Ishikawa (cell line): ENCODE measurements around the gene KCNQ1.

Experiments used
- CEBPB ChIP-seq: IDR thresholded peaks from 2 replicates; pipeline ENCODE4 v1.6.1; 2012
- CREB1 ChIP-seq: IDR thresholded peaks from 2 replicates; pipeline ENCODE4 v1.6.1; 2012; ENCODE audit warnings: low read depth
- EGR1 ChIP-seq: IDR thresholded peaks from 2 replicates; pipeline ENCODE4 v1.6.1; 2012
- EP300 ChIP-seq: IDR thresholded peaks from 2 replicates; pipeline ENCODE4 v1.6.1; 2012; ENCODE audit warnings: borderline replicate concordance
- FOXM1 ChIP-seq: IDR thresholded peaks from 2 replicates; pipeline ENCODE4 v1.6.1; 2012; ENCODE audit warnings: low read depth, borderline replicate concordance
- MAX ChIP-seq: IDR thresholded peaks from 2 replicates; pipeline ENCODE4 v1.6.1; 2012
- NFIC ChIP-seq: IDR thresholded peaks from 2 replicates; pipeline ENCODE4 v1.6.1; 2012
- RAD21 ChIP-seq: IDR thresholded peaks from 2 replicates; pipeline ENCODE4 v1.6.1; 2012; ENCODE audit warnings: low read depth
- REST ChIP-seq: IDR thresholded peaks from 2 replicates; pipeline ENCODE4 v1.6.1; 2012; ENCODE audit warnings: low read depth, mild to moderate bottlenecking
- TAF1 ChIP-seq: IDR thresholded peaks from 2 replicates; pipeline ENCODE4 v1.6.1; 2012; ENCODE audit warnings: low read depth, mild to moderate bottlenecking
- TCF12 ChIP-seq: IDR thresholded peaks from 2 replicates; pipeline ENCODE4 v1.6.1; 2012; ENCODE audit warnings: low read depth
- TEAD4 ChIP-seq: IDR thresholded peaks from 2 replicates; pipeline ENCODE4 v1.6.1; 2012
- YY1 ChIP-seq: IDR thresholded peaks from 2 replicates; pipeline ENCODE4 v1.6.1; 2012; ENCODE audit warnings: low read depth
- ZBTB7A ChIP-seq: IDR thresholded peaks from 2 replicates; pipeline ENCODE4 v1.6.1; 2012; ENCODE audit warnings: low read depth
- TF ChIP-seq, protein P1 (sequence below): IDR thresholded peaks from 2 replicates; pipeline ENCODE4 v1.6.1; 2012

The KCNQ1 gene

DNA sequence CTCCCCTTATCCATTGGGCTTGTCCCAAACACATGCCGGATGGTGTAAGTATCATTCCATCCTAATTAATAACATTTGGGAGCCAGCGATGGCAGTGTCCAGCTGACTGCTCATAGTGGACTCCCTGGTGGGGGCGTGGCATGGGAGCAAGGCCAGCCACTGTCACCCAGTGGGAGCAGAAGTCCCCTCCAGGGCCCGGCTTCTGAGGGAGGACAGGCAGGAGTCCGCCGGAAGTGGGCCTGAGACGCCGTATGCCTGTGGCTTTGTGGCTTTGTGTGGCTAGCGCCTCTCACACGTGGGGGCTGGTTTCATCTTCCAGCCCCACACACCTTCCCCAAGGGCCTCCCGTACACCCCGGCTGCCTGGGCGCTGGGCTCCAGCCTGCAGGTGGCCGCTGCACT lies 124.5 kb downstream of the KCNQ1 start:
- TF ChIP-seq CEBPB, result no peak
- no peak for TF ChIP-seq CREB1
- no peak for TF ChIP-seq TEAD4
- TF ChIP-seq MAX, result no peak
- no peak for TF ChIP-seq RAD21
- TF ChIP-seq YY1, result no peak
- TF ChIP-seq EP300, result no peak
- no peak for TF ChIP-seq FOXM1
- TF ChIP-seq REST, result no peak
- TF ChIP-seq, protein P1, sequence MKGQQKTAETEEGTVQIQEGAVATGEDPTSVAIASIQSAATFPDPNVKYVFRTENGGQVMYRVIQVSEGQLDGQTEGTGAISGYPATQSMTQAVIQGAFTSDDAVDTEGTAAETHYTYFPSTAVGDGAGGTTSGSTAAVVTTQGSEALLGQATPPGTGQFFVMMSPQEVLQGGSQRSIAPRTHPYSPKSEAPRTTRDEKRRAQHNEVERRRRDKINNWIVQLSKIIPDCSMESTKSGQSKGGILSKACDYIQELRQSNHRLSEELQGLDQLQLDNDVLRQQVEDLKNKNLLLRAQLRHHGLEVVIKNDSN, result no peak

GRCh38 chr11:2569731-2570210 lies 125.0 kb downstream of the KCNQ1 start:
- no peak for TF ChIP-seq EP300
- TF ChIP-seq NFIC, result no peak
- TF ChIP-seq ZBTB7A, result no peak
- TF ChIP-seq TEAD4, result no peak
- TF ChIP-seq TCF12, result no peak
- no peak for TF ChIP-seq REST
- no peak for TF ChIP-seq CREB1

- no peak for TF ChIP-seq MAX
- TF ChIP-seq ZBTB7A, result no peak
- TF ChIP-seq RAD21, result no peak
- no peak for TF ChIP-seq TCF12
- TF ChIP-seq, protein P1, result no peak
- no peak for TF ChIP-seq EGR1
- TF ChIP-seq EP300, result no peak
- no peak for TF ChIP-seq NFIC
- TF ChIP-seq CEBPB, result no peak
- TF ChIP-seq CREB1, result no peak
- TF ChIP-seq REST, result no peak
- TF ChIP-seq TAF1, result no peak
- TF ChIP-seq YY1, result no peak
- no peak for TF ChIP-seq TEAD4
- no peak for TF ChIP-seq FOXM1
These were observed 125.5 kb downstream of the KCNQ1 start for GRCh38 chr11:2570211-2570811.

- no peak for TF ChIP-seq CREB1
- no peak for TF ChIP-seq ZBTB7A
These were observed 126.2 kb downstream of the KCNQ1 start for GRCh38 chr11:2570841-2571597.
